UCSD-AML1 (cell line): ENCODE measurements around the gene RET.

Source experiments
- DNase-seq: peaks from one replicate; lab custom pipeline; 2025; ENCODE audit not compliant: unreplicated experiment; lab: John Stamatoyannopoulos, UW

RET gene

GRCh38 chr10:43160921-43161255 is 84.0 kb downstream of the RET start:
- no peak for DNase-seq

- DNase-seq, result no peak
These were observed 85.7 kb downstream of the RET start for GRCh38 chr10:43162604-43163003.

- no peak for DNase-seq
These were observed 89.5 kb downstream of the RET start for GRCh38 chr10:43166207-43166879.

GRCh38 chr10:43166880-43167497 is 90.1 kb downstream of the RET start:
- DNase-seq, result no peak

- no peak for DNase-seq
These were observed 90.6 kb downstream of the RET start for GRCh38 chr10:43167498-43167889.

- no peak for DNase-seq
These were observed 93.6 kb downstream of the RET start for GRCh38 chr10:43170491-43170890.

- DNase-seq, result no peak
These were observed 95.8 kb downstream of the RET start for GRCh38 chr10:43172645-43173044.

GRCh38 chr10:43173120-43173519 is 96.3 kb downstream of the RET start:
- DNase-seq, result no peak

- no peak for DNase-seq
These were observed 98.1 kb downstream of the RET start for GRCh38 chr10:43174969-43175368.

GRCh38 chr10:43176271-43176670 is 99.4 kb downstream of the RET start:
- no peak for DNase-seq

- DNase-seq, result no peak
These were observed 100.7 kb downstream of the RET start for GRCh38 chr10:43177595-43177994.
